Keratinocyte (primary cell): Measurements from ENCODE around the gene NIBAN1. TPM values are rescaled to one million over a fixed set of nuclear protein-coding genes. Genes with fewer than 3 reads are reported as not detected.
A peak's percentile ranks its signal among the peaks of the same experiment; 100 is the strongest.

Source experiments
- DNase-seq: peaks from one replicate; pipeline ENCODE4 v3.0.0-alpha.2; 2011; ENCODE audit warnings: low read depth, missing footprints, low spot score
- FAIRE-seq: peaks from 2 replicates; lab custom pipeline; 2011; peaks lifted over from hg19 to GRCh38; lab: Jason Lieb, UNC
- H2AFZ ChIP-seq: 2 replicates; pipeline ENCODE4 v1.6.0; 2012; ENCODE audit warnings: low read length, control low read depth, inconsistent platforms; ENCODE audit not compliant: control insufficient read depth
- H3K27ac ChIP-seq: 2 replicates; pipeline ENCODE4 v1.5.1; 2011; ENCODE audit warnings: low read length; ENCODE audit not compliant: control insufficient read depth, insufficient read depth
- H3K27me3 ChIP-seq: 3 replicates; pipeline ENCODE4 v1.6.0; 2011; ENCODE audit warnings: low read length; ENCODE audit not compliant: control insufficient read depth, insufficient read depth; ENCODE audit errors: extremely low read depth
- H3K36me3 ChIP-seq, 2 experiments: 2 replicates in 1 of 2; 3 replicates in 1 of 2; pipeline ENCODE4 v1.5.1; 2011; ENCODE audit warnings: low read length in 2 of 2, mild to moderate bottlenecking in 1 of 2; ENCODE audit not compliant: control insufficient read depth in 2 of 2, insufficient read depth in 2 of 2; ENCODE audit errors: extremely low read depth in 1 of 2
- H3K4me1 ChIP-seq: 3 replicates; pipeline ENCODE4 v1.5.1; 2011; ENCODE audit warnings: low read length; ENCODE audit not compliant: control insufficient read depth, insufficient read depth; ENCODE audit errors: extremely low read depth
- H3K4me2 ChIP-seq: 3 replicates; pipeline ENCODE4 v1.6.0; 2011; ENCODE audit warnings: low read depth, low read length; ENCODE audit not compliant: control insufficient read depth, insufficient read depth; ENCODE audit errors: extremely low read depth
- H3K4me3 ChIP-seq, 3 experiments: fragments of 200-600 bp in 1 of 3; sonication (generic) in 1 of 3; 2 replicates in 2 of 3; 3 replicates in 1 of 3; pipeline ENCODE4 v1.5.1; 2011 to 2016; ENCODE audit warnings: low read length in 3 of 3, mild to moderate bottlenecking in 3 of 3, control low read depth in 2 of 3, inconsistent platforms in 1 of 3, low read depth in 1 of 3, mixed read lengths in 1 of 3, mixed run types in 1 of 3, moderate library complexity in 1 of 3; ENCODE audit not compliant: control insufficient read depth in 2 of 3, insufficient read depth in 2 of 3; ENCODE audit errors: extremely low read depth in 1 of 3
- H3K79me2 ChIP-seq: 2 replicates; pipeline ENCODE4 v1.6.0; 2012; ENCODE audit warnings: low read length; ENCODE audit not compliant: control insufficient read depth, insufficient read depth
- H3K9ac ChIP-seq: 3 replicates; pipeline ENCODE4 v1.6.0; 2011; ENCODE audit warnings: low read length; ENCODE audit not compliant: control insufficient read depth, insufficient read depth; ENCODE audit errors: extremely low read depth
- H3K9me1 ChIP-seq: 3 replicates; pipeline ENCODE4 v1.6.0; 2011; ENCODE audit warnings: low read length; ENCODE audit not compliant: control insufficient read depth, insufficient read depth; ENCODE audit errors: extremely low read depth
- H3K9me3 ChIP-seq: 2 replicates; pipeline ENCODE4 v1.5.1; 2012; ENCODE audit warnings: low read depth, low read length; ENCODE audit not compliant: control insufficient read depth
- H4K20me1 ChIP-seq: 3 replicates; pipeline ENCODE4 v1.6.0; 2011; ENCODE audit warnings: low read length; ENCODE audit not compliant: control insufficient read depth, insufficient read depth; ENCODE audit errors: extremely low read depth
- CTCF ChIP-seq, 3 experiments: IDR thresholded peaks in 1 of 3; conservative IDR thresholded peaks in 1 of 3; optimal IDR thresholded peaks in 1 of 3; 2 replicates in 2 of 3; 3 replicates in 1 of 3; pipeline versions ENCODE3 to v1.5.1; 2011; ENCODE audit warnings: low read length in 3 of 3, mild to moderate bottlenecking in 3 of 3, moderate library complexity in 2 of 3, control low read depth in 1 of 3, inconsistent platforms in 1 of 3; ENCODE audit not compliant: insufficient read depth in 2 of 3; ENCODE audit errors: extremely low read depth in 1 of 3
- EZH2 ChIP-seq: IDR thresholded peaks from one replicate; pipeline ENCODE4 v1.6.1; 2012; ENCODE audit warnings: inconsistent platforms, mild to moderate bottlenecking, low read length, moderate library complexity
- dilution Hi-C: fragments of 300-500 bp; cut with MboI; formaldehyde crosslinking; loops from one replicate; pipeline ENCODE4 v1.7.0; 2020; ENCODE audit warnings: low sequenced_read_pairs; ENCODE audit not compliant: extremely low pct_ligation_motif_present
- polyA plus RNA-seq, 5 experiments: library from polyadenylated mRNA; depleted of rRNA in 3 of 5; stranded (reverse) in 3 of 5; stranded (forward) in 1 of 5; unstranded in 1 of 5; fragments of >200 nt; gene quantifications; 1 replicate in 1 of 5; 2 replicates in 3 of 5; 3 replicates in 1 of 5; pipeline versions ENCODE4 v1.2.1 to v1.2.3, GENCODE V29; 2011 to 2012; ENCODE audit warnings: missing spikeins in 2 of 5, low read depth in 1 of 5, low replicate concordance in 1 of 5

The NIBAN1 gene
- polyA plus RNA-seq, 1 donor (not counting 4 experiments of a cell fraction or from before 2014, with no cell fraction given) = 10.6 TPM

- Histone ChIP-seq H3K27me3 (no peaks in the 10 kb centered on the region), H3K79me2 (no peaks in the 10 kb centered on the region)
- no peak for FAIRE-seq
Measured at GRCh38 chr1:184987696-184988095, 13.4 kb upstream of the NIBAN1 start.

GRCh38 chr1:184986250-184986649 lies 11.9 kb upstream of the NIBAN1 start:
- no peaks in the 10 kb centered on the region for H3K9me1 ChIP-seq
- no peaks in the 10 kb centered on the region for H3K36me3 ChIP-seq
- TF ChIP-seq EZH2 (no peak), CTCF (optimal IDR thresholded peaks at IDR 0.05 in 1 of 3, IDR thresholded peaks at IDR 0.05 in 1 of 3, conservative IDR thresholded peaks at IDR 0.05 in 1 of 3; ENCODE audit: extremely low read depth in 1 of 3, insufficient read depth in 2 of 3, low read length in 3 of 3) (peak; percentile 21 to 61 (median 28))
- H3K27me3 ChIP-seq = no peaks in the 10 kb centered on the region
- dilution Hi-C loops = no loop called here
- H3K4me3 ChIP-seq = no peak overlapping the region
- no peak overlapping the region for H3K9ac ChIP-seq
- no peak overlapping the region for H3K4me2 ChIP-seq
- FAIRE-seq (peak; percentile 69), DNase-seq (no peak)
- no peaks in the 10 kb centered on the region for H3K4me1 ChIP-seq
- no peak overlapping the region for H3K27ac ChIP-seq
- H4K20me1 ChIP-seq = no peaks in the 10 kb centered on the region
- H2AFZ ChIP-seq = no peak overlapping the region
- H3K79me2 ChIP-seq = no peaks in the 10 kb centered on the region
- H3K9me3 ChIP-seq = no peaks in the 10 kb centered on the region

More at GRCh38 chr1:184987696-184988095, 13.4 kb upstream of the NIBAN1 start:
- Histone ChIP-seq H3K4me2 (no peak overlapping the region), H3K27ac (no peak overlapping the region), H3K9ac (no peak overlapping the region), H3K4me3 (no peak overlapping the region), H4K20me1 (no peaks in the 10 kb centered on the region), H2AFZ (no peak overlapping the region), H3K9me1 (no peaks in the 10 kb centered on the region), H3K9me3 (no peaks in the 10 kb centered on the region), H3K4me1 (peaks cover 6% of the 10 kb centered on the region), H3K36me3 (no peaks in the 10 kb centered on the region)
- no peak for DNase-seq
- TF ChIP-seq EZH2 = no peak
- TF ChIP-seq CTCF (optimal IDR thresholded peaks at IDR 0.05 in 1 of 3, IDR thresholded peaks at IDR 0.05 in 1 of 3, conservative IDR thresholded peaks at IDR 0.05 in 1 of 3; ENCODE audit: extremely low read depth in 1 of 3, insufficient read depth in 2 of 3, low read length in 3 of 3) = no peak
- dilution Hi-C loops = no loop called here
